Type B pancreatic cell (in vitro differentiated cells): ENCODE data around the gene CYFIP1. TPM values are rescaled to one million over a fixed set of nuclear protein-coding genes. Genes with fewer than 3 reads are reported as not detected.

Experiments
- DNase-seq: peaks from one replicate; pipeline ENCODE4 v3.0.0; 2021; ENCODE audit warnings: mixed read lengths; ENCODE audit not compliant: unreplicated experiment; ENCODE audit errors: extremely low spot score
- H3K27ac Mint-ChIP-seq: 2 replicates; pipeline ENCODE4 v1.8.0; 2021; ENCODE audit warnings: mild to moderate bottlenecking, mixed read lengths
- H3K27me3 Mint-ChIP-seq: 2 replicates; pipeline ENCODE4 v1.8.0; 2021; ENCODE audit warnings: mixed read lengths
- H3K36me3 Mint-ChIP-seq: 2 replicates; pipeline ENCODE4 v1.8.0; 2021; ENCODE audit warnings: mixed read lengths
- H3K4me1 Mint-ChIP-seq: one replicate; pipeline ENCODE4 v1.8.0; 2021; ENCODE audit warnings: mixed read lengths; ENCODE audit not compliant: unreplicated experiment
- H3K4me3 Mint-ChIP-seq: 2 replicates; pipeline ENCODE4 v1.8.0; 2021; ENCODE audit warnings: mild to moderate bottlenecking, mixed read lengths
- H3K9me3 Mint-ChIP-seq: 2 replicates; pipeline ENCODE4 v1.8.0; 2021; ENCODE audit warnings: mixed read lengths
- total RNA-seq: library from RNA; stranded (reverse); gene quantifications from 2 replicates; pipeline ENCODE4 v1.2.1, GENCODE V29; 2021; ENCODE audit warnings: low replicate concordance
- TF ChIP-seq, protein P1 (sequence below): fragments of 200-600 bp; sonication (generic); conservative IDR thresholded peaks from 2 replicates; pipeline ENCODE4 v1.5.0; 2021; ENCODE audit warnings: antibody characterized with exemption, mild to moderate bottlenecking

The CYFIP1 gene
- total RNA-seq, 1 donor from 2014 or later = 108 TPM

DNA sequence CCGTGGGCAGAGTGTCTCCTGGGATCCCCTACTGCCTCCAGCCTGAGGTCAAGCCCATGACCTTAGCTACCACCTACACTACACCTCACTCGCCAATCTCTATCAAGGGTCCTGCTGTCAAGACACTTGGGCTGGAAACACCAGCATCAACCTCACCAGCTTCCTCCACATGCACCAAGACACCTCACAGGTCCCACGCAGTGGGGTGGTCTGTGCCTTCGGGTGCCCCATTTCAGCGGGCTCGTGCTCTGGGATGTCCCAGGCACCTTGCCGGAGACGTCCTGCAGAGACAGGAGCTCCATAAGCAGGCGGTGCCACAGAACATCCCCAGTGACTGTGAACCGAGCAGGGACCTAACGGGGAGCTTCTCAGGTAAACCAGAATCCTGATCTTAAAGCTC, 20.0 kb downstream of the CYFIP1 start:
- Mint-ChIP-seq H3K27ac (no peak overlapping the region), H3K4me1 (peaks cover 31% of the 10 kb centered on the region), H3K27me3 (no peaks in the 10 kb centered on the region)

DNA sequence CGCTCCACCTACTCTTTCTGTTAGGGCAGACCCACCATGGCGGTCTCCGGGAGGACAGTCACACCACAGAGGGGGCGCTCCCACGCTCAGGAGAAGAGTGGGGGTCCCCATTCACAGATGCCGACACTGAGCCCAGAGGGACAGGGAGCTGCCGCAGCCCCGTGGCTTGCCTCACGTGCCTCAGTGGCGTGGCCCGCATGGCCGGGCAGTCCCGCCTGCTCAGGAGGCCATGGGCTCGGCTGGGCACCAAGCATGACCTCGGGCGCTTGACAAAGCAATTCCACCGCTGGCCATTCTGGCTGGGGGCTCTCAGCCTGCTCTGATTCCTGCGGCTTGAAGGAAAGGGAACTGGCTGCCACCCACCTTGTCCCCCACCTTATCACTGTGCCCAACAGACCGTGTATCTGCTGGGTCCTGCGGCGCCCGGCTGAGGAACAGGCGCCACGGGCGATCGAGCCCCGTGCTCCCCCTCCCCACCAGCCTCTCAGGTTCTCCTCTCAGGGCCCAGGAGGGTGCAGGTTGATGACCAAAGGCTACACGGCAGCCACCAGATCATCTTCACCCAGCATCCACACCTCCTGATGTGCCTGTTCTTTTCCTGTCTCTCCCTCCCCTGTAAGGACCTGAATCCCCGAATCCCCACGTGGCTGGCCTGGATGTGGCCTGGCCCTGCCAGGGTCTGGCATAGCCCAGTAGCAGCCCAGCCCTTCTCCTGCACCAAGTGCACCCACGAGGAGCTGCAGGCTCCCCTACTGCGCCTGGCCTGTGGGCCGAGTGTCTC, 20.7 kb downstream of the CYFIP1 start:
- H3K27ac Mint-ChIP-seq = no peak overlapping the region
- H3K27me3 Mint-ChIP-seq = no peaks in the 10 kb centered on the region
- peaks cover 4% of the 10 kb centered on the region for H3K36me3 Mint-ChIP-seq
- no peak for DNase-seq
- H3K9me3 Mint-ChIP-seq = no peaks in the 10 kb centered on the region
- TF ChIP-seq, protein P1, sequence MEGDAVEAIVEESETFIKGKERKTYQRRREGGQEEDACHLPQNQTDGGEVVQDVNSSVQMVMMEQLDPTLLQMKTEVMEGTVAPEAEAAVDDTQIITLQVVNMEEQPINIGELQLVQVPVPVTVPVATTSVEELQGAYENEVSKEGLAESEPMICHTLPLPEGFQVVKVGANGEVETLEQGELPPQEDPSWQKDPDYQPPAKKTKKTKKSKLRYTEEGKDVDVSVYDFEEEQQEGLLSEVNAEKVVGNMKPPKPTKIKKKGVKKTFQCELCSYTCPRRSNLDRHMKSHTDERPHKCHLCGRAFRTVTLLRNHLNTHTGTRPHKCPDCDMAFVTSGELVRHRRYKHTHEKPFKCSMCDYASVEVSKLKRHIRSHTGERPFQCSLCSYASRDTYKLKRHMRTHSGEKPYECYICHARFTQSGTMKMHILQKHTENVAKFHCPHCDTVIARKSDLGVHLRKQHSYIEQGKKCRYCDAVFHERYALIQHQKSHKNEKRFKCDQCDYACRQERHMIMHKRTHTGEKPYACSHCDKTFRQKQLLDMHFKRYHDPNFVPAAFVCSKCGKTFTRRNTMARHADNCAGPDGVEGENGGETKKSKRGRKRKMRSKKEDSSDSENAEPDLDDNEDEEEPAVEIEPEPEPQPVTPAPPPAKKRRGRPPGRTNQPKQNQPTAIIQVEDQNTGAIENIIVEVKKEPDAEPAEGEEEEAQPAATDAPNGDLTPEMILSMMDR = no peak
- H3K4me3 Mint-ChIP-seq = no peak overlapping the region
- peaks cover 28% of the 10 kb centered on the region for H3K4me1 Mint-ChIP-seq

More for the DNA sequence above, 20.0 kb downstream of the CYFIP1 start:
- TF ChIP-seq, protein P1 = no peak
- DNase-seq = no peak
- no peaks in the 10 kb centered on the region for H3K9me3 Mint-ChIP-seq
- peaks cover 4% of the 10 kb centered on the region for H3K36me3 Mint-ChIP-seq
- no peak overlapping the region for H3K4me3 Mint-ChIP-seq

DNA sequence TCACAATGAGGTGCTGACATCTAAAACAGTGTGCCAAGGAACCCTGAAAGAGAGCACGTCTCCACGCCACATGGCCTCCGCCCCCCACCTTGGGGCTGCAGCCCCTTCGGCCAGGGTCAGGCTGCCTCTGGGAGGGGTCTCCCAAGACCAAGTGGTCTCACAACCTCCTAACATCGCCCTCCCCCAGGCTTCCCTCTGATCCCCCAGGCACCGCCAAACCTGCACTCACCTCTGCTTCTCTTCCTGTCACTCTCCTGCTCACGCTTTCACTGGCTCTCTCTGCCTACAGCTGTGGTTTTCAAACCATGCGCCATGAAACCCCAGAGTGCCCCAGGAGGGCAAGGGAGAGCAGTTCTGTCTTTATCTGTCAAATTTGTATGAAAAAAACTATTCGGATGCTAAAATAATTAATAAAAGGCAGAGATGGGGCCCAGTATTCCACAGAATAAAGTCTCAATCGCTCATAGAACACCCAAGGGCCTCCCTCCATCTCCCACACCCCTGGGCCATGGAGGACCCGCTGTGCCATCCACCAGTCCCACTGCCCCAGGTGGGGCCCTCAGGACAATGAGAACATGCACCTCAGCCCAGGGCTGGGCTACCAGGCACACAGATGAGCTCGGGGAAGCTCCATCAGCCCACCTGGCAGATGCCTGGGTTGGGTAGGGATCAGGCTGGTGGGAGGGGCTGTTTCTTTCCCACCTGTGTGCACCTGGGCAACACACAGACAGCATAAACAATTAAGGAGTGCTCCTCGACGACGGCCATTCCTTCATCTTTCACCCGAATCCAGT, 21.5 kb downstream of the CYFIP1 start:
- Mint-ChIP-seq H3K9me3 (no peaks in the 10 kb centered on the region), H3K27ac (no peak overlapping the region), H3K4me3 (no peak overlapping the region), H3K27me3 (no peaks in the 10 kb centered on the region), H3K36me3 (peaks cover 4% of the 10 kb centered on the region), H3K4me1 (peaks cover 20% of the 10 kb centered on the region)
- TF ChIP-seq, protein P1 = no peak
- no peak for DNase-seq

DNA sequence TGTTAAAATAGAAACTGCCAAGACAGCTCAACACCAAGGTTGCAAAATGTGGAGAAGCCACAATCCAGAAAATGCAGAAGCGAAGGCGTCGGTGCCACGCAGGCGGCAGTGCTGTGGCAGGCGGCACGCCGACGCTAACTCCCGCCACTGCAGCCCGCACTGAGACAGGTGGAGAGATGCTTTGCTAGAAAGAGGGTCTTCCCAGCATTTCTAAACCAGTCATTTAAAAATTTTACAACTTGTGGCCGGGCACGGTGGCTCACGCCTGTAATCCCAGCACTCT, 23.2 kb downstream of the CYFIP1 start:
- H3K27ac Mint-ChIP-seq = no peak overlapping the region
- H3K4me1 Mint-ChIP-seq = peaks cover 20% of the 10 kb centered on the region
- TF ChIP-seq, protein P1 = no peak
- no peaks in the 10 kb centered on the region for H3K27me3 Mint-ChIP-seq
- DNase-seq = no peak
- H3K9me3 Mint-ChIP-seq = no peaks in the 10 kb centered on the region
- peaks cover 3% of the 10 kb centered on the region for H3K36me3 Mint-ChIP-seq
- H3K4me3 Mint-ChIP-seq = no peak overlapping the region

DNA sequence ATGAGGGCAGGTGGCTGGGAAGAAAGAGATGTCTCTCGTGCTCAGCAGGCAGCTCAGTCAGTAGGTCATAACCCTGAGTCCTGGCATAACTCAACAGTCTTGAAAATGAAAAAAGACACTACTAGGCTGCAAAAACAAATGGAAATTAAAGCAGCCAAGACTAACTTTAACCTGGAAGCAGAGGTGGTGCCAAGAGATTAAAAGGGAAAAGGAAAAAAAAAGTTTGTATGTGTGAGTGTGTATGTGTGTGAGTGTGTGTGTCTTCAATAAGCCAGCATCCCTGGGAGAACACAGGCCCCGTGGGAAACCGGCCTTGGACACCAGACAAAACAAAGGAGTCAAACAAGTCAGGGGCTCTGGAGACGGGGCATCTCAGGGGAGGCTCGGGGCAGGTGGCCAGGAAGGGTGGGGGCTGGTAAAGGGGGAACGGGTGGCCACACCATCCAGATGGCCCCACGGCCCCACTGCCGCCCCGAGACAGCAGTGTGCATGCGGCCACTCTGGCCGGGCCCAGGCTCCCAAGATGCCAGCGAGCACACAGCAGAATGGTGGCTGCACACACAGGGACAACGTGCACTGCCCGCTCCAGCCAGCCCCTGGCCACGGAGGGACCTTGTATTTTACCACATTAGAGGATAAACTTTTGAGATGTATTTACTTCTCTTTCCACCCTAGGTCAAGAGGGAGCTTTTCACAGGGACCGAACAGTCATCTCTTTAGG, 23.8 kb downstream of the CYFIP1 start:
- DNase-seq = no peak
- Mint-ChIP-seq H3K27me3 (no peaks in the 10 kb centered on the region), H3K4me3 (no peak overlapping the region), H3K9me3 (no peaks in the 10 kb centered on the region), H3K4me1 (peaks cover 16% of the 10 kb centered on the region), H3K36me3 (peaks cover 3% of the 10 kb centered on the region), H3K27ac (no peak overlapping the region)
- TF ChIP-seq, protein P1 = no peak
